ENCODE data around the gene EIF3K. TPM values are rescaled to one million over a fixed set of nuclear protein-coding genes. Genes with fewer than 3 reads are reported as not detected.
"Not testable (repeated sequence)": the region's sequence is repeated elsewhere in the genome, so short reads cannot be mapped to it uniquely, and the experiment has no call there.

Gene EIF3K
- polyA plus RNA-seq, 1 donor (not counting 4 experiments of a cell fraction or from before 2014, with no cell fraction given): 240 TPM

DNA sequence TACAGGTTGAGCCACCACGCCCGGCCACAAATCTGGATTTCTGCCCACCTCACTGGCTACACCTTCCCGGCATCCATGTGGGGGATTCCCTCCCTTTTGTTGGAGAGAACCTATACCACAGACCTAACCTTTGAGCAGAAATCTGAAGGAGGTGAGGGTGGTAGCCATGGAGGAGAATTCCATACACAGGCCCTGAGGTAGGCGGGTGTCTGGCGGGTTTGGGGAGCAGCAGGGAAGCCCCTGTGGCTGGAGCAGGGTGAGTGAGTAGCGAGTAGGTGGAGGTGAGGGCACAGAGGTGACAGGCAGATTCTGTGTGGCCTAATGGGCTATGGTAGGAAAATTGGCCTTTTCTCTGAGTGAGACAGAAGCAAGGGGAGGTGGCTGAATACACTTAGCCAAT is 10.6 kb downstream of the EIF3K start:
- H3K9me1 ChIP-seq (ENCODE audit: control insufficient read depth, extremely low read depth, insufficient read depth, low read length): no peaks in the 10 kb centered on the region
- no peak overlapping the region for H2AFZ ChIP-seq (ENCODE audit: control insufficient read depth, low read length)
- no peak overlapping the region for H3K9ac ChIP-seq (ENCODE audit: control insufficient read depth, extremely low read depth, insufficient read depth, low read length)
- no peaks in the 10 kb centered on the region for H4K20me1 ChIP-seq (ENCODE audit: control insufficient read depth, extremely low read depth, insufficient read depth, low read length)
- no peak for FAIRE-seq
- H3K4me3 ChIP-seq (ENCODE audit: control insufficient read depth in 2 of 3, extremely low read depth in 1 of 3, insufficient read depth in 2 of 3, low read depth in 1 of 3, low read length in 3 of 3): no peak overlapping the region
- dilution Hi-C loops (cut with MboI; ENCODE audit: extremely low pct_ligation_motif_present, low sequenced_read_pairs): no loop called here
- H3K27ac ChIP-seq (ENCODE audit: control insufficient read depth, insufficient read depth, low read length): no peak overlapping the region
- no peak overlapping the region for H3K4me2 ChIP-seq (ENCODE audit: control insufficient read depth, extremely low read depth, insufficient read depth, low read depth, low read length)
- no peaks in the 10 kb centered on the region for H3K27me3 ChIP-seq (ENCODE audit: control insufficient read depth, extremely low read depth, insufficient read depth, low read length)
- peaks cover under 1% of the 10 kb centered on the region for H3K4me1 ChIP-seq (ENCODE audit: control insufficient read depth, extremely low read depth, insufficient read depth, low read length)
- no peak for DNase-seq (ENCODE audit: low read depth, low spot score)
- H3K36me3 ChIP-seq (ENCODE audit: control insufficient read depth in 2 of 2, extremely low read depth in 1 of 2, insufficient read depth in 2 of 2, low read length in 2 of 2): peaks cover 28 to 29% of the 10 kb centered on the region in 2 experiments
- no peak for TF ChIP-seq EZH2 (IDR thresholded peaks at IDR 0.05; ENCODE audit: low read length)
- TF ChIP-seq, protein P1, sequence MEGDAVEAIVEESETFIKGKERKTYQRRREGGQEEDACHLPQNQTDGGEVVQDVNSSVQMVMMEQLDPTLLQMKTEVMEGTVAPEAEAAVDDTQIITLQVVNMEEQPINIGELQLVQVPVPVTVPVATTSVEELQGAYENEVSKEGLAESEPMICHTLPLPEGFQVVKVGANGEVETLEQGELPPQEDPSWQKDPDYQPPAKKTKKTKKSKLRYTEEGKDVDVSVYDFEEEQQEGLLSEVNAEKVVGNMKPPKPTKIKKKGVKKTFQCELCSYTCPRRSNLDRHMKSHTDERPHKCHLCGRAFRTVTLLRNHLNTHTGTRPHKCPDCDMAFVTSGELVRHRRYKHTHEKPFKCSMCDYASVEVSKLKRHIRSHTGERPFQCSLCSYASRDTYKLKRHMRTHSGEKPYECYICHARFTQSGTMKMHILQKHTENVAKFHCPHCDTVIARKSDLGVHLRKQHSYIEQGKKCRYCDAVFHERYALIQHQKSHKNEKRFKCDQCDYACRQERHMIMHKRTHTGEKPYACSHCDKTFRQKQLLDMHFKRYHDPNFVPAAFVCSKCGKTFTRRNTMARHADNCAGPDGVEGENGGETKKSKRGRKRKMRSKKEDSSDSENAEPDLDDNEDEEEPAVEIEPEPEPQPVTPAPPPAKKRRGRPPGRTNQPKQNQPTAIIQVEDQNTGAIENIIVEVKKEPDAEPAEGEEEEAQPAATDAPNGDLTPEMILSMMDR (optimal IDR thresholded peaks at IDR 0.05 in 1 of 3, IDR thresholded peaks at IDR 0.05 in 1 of 3, conservative IDR thresholded peaks at IDR 0.05 in 1 of 3; ENCODE audit: extremely low read depth in 1 of 3, insufficient read depth in 2 of 3, low read length in 3 of 3): no peak
- H3K79me2 ChIP-seq (ENCODE audit: control insufficient read depth, insufficient read depth, low read length): no peaks in the 10 kb centered on the region
- H3K9me3 ChIP-seq (ENCODE audit: control insufficient read depth, low read depth, low read length): no peaks in the 10 kb centered on the region

DNA sequence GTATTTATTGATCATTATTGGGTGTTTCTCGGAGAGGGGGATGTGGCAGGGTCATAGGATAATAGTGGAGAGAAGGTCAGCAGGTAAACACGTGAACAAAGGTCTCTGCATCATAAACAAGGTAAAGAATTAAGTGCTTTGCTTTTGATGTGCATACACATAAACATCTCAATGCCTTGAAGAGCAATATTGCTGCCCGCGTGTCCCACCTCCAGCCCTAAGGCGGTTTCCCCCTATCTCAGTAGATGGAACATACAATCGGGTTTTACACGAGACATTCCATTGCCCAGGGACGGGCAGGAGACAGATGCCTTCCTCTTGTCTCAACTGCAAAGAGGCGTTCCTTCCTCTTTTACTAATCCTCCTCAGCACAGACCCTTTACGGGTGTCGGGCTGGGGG is 12.3 kb downstream of the EIF3K start:
- H3K9ac ChIP-seq (ENCODE audit: control insufficient read depth, extremely low read depth, insufficient read depth, low read length); H3K4me2 ChIP-seq (ENCODE audit: control insufficient read depth, extremely low read depth, insufficient read depth, low read depth, low read length); DNase-seq (ENCODE audit: low read depth, low spot score); H4K20me1 ChIP-seq (ENCODE audit: control insufficient read depth, extremely low read depth, insufficient read depth, low read length); H2AFZ ChIP-seq (ENCODE audit: control insufficient read depth, low read length); H3K27ac ChIP-seq (ENCODE audit: control insufficient read depth, insufficient read depth, low read length); H3K9me1 ChIP-seq (ENCODE audit: control insufficient read depth, extremely low read depth, insufficient read depth, low read length); H3K79me2 ChIP-seq (ENCODE audit: control insufficient read depth, insufficient read depth, low read length); H3K9me3 ChIP-seq (ENCODE audit: control insufficient read depth, low read depth, low read length); H3K27me3 ChIP-seq (ENCODE audit: control insufficient read depth, extremely low read depth, insufficient read depth, low read length); dilution Hi-C loops (cut with MboI; ENCODE audit: extremely low pct_ligation_motif_present, low sequenced_read_pairs); H3K4me3 ChIP-seq (ENCODE audit: control insufficient read depth in 2 of 3, extremely low read depth in 1 of 3, insufficient read depth in 2 of 3, low read depth in 1 of 3, low read length in 3 of 3): not testable (repeated sequence)
- Histone ChIP-seq H3K4me1 (ENCODE audit: control insufficient read depth, extremely low read depth, insufficient read depth, low read length) (peaks cover 14% of the 10 kb centered on the region), H3K36me3 (ENCODE audit: control insufficient read depth in 2 of 2, extremely low read depth in 1 of 2, insufficient read depth in 2 of 2, low read length in 2 of 2) (peaks cover 23 to 38% of the 10 kb centered on the region in 2 experiments)
- FAIRE-seq: peak; percentile 34

GRCh38 chr19:38631811-38632475 is 13.0 kb downstream of the EIF3K start:
- DNase-seq (ENCODE audit: low read depth, low spot score); H3K4me2 ChIP-seq (ENCODE audit: control insufficient read depth, extremely low read depth, insufficient read depth, low read depth, low read length); H3K4me3 ChIP-seq (ENCODE audit: control insufficient read depth in 2 of 3, extremely low read depth in 1 of 3, insufficient read depth in 2 of 3, low read depth in 1 of 3, low read length in 3 of 3); H3K9ac ChIP-seq (ENCODE audit: control insufficient read depth, extremely low read depth, insufficient read depth, low read length); H2AFZ ChIP-seq (ENCODE audit: control insufficient read depth, low read length); H3K27me3 ChIP-seq (ENCODE audit: control insufficient read depth, extremely low read depth, insufficient read depth, low read length); FAIRE-seq; H3K79me2 ChIP-seq (ENCODE audit: control insufficient read depth, insufficient read depth, low read length); H4K20me1 ChIP-seq (ENCODE audit: control insufficient read depth, extremely low read depth, insufficient read depth, low read length); H3K9me1 ChIP-seq (ENCODE audit: control insufficient read depth, extremely low read depth, insufficient read depth, low read length); dilution Hi-C loops (cut with MboI; ENCODE audit: extremely low pct_ligation_motif_present, low sequenced_read_pairs); H3K9me3 ChIP-seq (ENCODE audit: control insufficient read depth, low read depth, low read length); H3K27ac ChIP-seq (ENCODE audit: control insufficient read depth, insufficient read depth, low read length): not testable (repeated sequence)
- Histone ChIP-seq H3K36me3 (ENCODE audit: control insufficient read depth in 2 of 2, extremely low read depth in 1 of 2, insufficient read depth in 2 of 2, low read length in 2 of 2) (peaks cover 20 to 34% of the 10 kb centered on the region in 2 experiments), H3K4me1 (ENCODE audit: control insufficient read depth, extremely low read depth, insufficient read depth, low read length) (peaks cover 19% of the 10 kb centered on the region)
